ENCODE measurements around the gene NCAN. TPM values are rescaled to one million over a fixed set of nuclear protein-coding genes. Genes with fewer than 3 reads are reported as not detected.

Gene NCAN
- total and polyA plus RNA-seq, 8 donors, result 0.03 to 0.14 (median 0.09) TPM; not detected in 2

GRCh38 chr19:19229701-19230100 is 17.9 kb downstream of the NCAN start:
- Histone ChIP-seq H3K27me3 (peaks cover 6 to 46% of the 10 kb centered on the region in 2 donors), H3K4me1 (peaks cover 0 to 8% of the 10 kb centered on the region in 2 donors), H3K27ac (no peak overlapping the region), H3K36me3 (no peaks in the 10 kb centered on the region), H3K9me3 (peaks cover 0 to 17% of the 10 kb centered on the region in 2 donors), H3K4me3 (no peak overlapping the region)
- DNase-seq, result no peak
- intact Hi-C loops (cut with DNase I), result no loop called here
- ATAC-seq, result no peak
- no peak for TF ChIP-seq CTCF (IDR thresholded peaks at IDR 0.05)

- no peak for TF ChIP-seq CTCF (IDR thresholded peaks at IDR 0.05)
- ATAC-seq, result no peak
- Histone ChIP-seq H3K27ac (no peak overlapping the region), H3K36me3 (no peaks in the 10 kb centered on the region), H3K27me3 (peaks cover 3 to 33% of the 10 kb centered on the region in 2 donors), H3K4me1 (no peaks in the 10 kb centered on the region), H3K4me3 (no peak overlapping the region), H3K9me3 (peaks cover 0 to 30% of the 10 kb centered on the region in 2 donors)
- intact Hi-C loops (cut with DNase I), result no loop called here
- DNase-seq, result no peak
Observed at GRCh38 chr19:19230999-19231398, 19.2 kb downstream of the NCAN start.

- H3K9me3 ChIP-seq, result peaks cover 0 to 32% of the 10 kb centered on the region in 2 donors
- ATAC-seq, result no peak
- intact Hi-C loops (cut with DNase I), result no loop called here
- no peaks in the 10 kb centered on the region for H3K4me1 ChIP-seq
- peak in 1 of 4 donors; percentile 63 for DNase-seq
- no peak for TF ChIP-seq CTCF (IDR thresholded peaks at IDR 0.05)
- H3K4me3 ChIP-seq, result no peak overlapping the region
- peaks cover 0 to 20% of the 10 kb centered on the region in 2 donors for H3K27me3 ChIP-seq
- H3K27ac ChIP-seq, result no peak overlapping the region
- H3K36me3 ChIP-seq, result no peaks in the 10 kb centered on the region
Observed at GRCh38 chr19:19232261-19232721, 20.5 kb downstream of the NCAN start.

- Histone ChIP-seq H3K36me3 (no peaks in the 10 kb centered on the region), H3K4me1 (no peaks in the 10 kb centered on the region), H3K9me3 (peaks cover 0 to 32% of the 10 kb centered on the region in 2 donors), H3K4me3 (no peak overlapping the region), H3K27ac (no peak overlapping the region), H3K27me3 (peaks cover 0 to 9% of the 10 kb centered on the region in 2 donors)
- intact Hi-C loops (cut with DNase I), result no loop called here
- DNase-seq, result no peak
- no peak for TF ChIP-seq CTCF (IDR thresholded peaks at IDR 0.05)
- ATAC-seq, result no peak
Observed at GRCh38 chr19:19234220-19234816, 22.6 kb downstream of the NCAN start.

GRCh38 chr19:19236173-19236572 is 24.4 kb downstream of the NCAN start:
- Histone ChIP-seq H3K27ac (no peak overlapping the region), H3K9me3 (peaks cover 0 to 32% of the 10 kb centered on the region in 2 donors), H3K27me3 (peaks cover 0 to 25% of the 10 kb centered on the region in 2 donors), H3K4me3 (no peak overlapping the region), H3K4me1 (no peaks in the 10 kb centered on the region), H3K36me3 (no peaks in the 10 kb centered on the region)
- no peak for ATAC-seq
- TF ChIP-seq CTCF (IDR thresholded peaks at IDR 0.05), result no peak
- intact Hi-C loops (cut with DNase I), result no loop called here
- DNase-seq, result no peak

Measured in left lung (tissue), 10 donors.